WTC11 (cell line): Measurements from ENCODE around the gene TRMT10A. TPM values are rescaled to one million over a fixed set of nuclear protein-coding genes. Genes with fewer than 3 reads are reported as not detected.

Source experiments
- ATAC-seq: fragments of 200-7000 bp; cut with Tn5 transposase; 2 replicates; pipeline ENCODE4 v1.10.0; 2021; ENCODE audit warnings: mild to moderate bottlenecking, moderate library complexity
- CTCF ChIA-PET: fragments of 300-600 bp; sonication (Branson Sonifier 250); formaldehyde crosslinking; loops from one replicate; lab custom pipeline; 2021; ENCODE audit warnings: antibody characterized with exemption; lab: Charles Lee
- POLR2A ChIA-PET: fragments of 350-600 bp; sonication (Branson Sonifier 250); formaldehyde crosslinking; loops from one replicate; lab custom pipeline; 2021; ENCODE audit warnings: antibody characterized with exemption; lab: Charles Lee
- DNase-seq: peaks from one replicate; pipeline ENCODE4 v3.0.0; 2021; ENCODE audit warnings: low spot score
- H3K27ac Mint-ChIP-seq: 2 replicates; pipeline ENCODE4 v1.8.0; 2021; ENCODE audit warnings: mixed read lengths
- H3K27me3 Mint-ChIP-seq: 2 replicates; pipeline ENCODE4 v1.8.0; 2021; ENCODE audit warnings: low read depth, mild to moderate bottlenecking, moderate library complexity, mixed read lengths
- H3K36me3 Mint-ChIP-seq: 2 replicates; pipeline ENCODE4 v1.8.0; 2021; ENCODE audit warnings: mixed read lengths
- H3K4me1 Mint-ChIP-seq: 2 replicates; pipeline ENCODE4 v1.8.0; 2022; ENCODE audit warnings: mixed read lengths
- H3K4me3 Mint-ChIP-seq: 2 replicates; pipeline ENCODE4 v1.8.0; 2021; ENCODE audit warnings: mild to moderate bottlenecking, moderate library complexity, mixed read lengths
- H3K9me3 Mint-ChIP-seq: 2 replicates; pipeline ENCODE4 v1.8.0; 2021; ENCODE audit warnings: mixed read lengths
- ETV6 ChIP-seq: sonication (generic); formaldehyde crosslinking; IDR thresholded peaks from 2 replicates; pipeline ENCODE4 v1.8.1; 2022; ENCODE audit warnings: mild to moderate bottlenecking, missing genetic modification reagents
- NFYB ChIP-seq: sonication (generic); formaldehyde crosslinking; conservative IDR thresholded peaks from 2 replicates; pipeline ENCODE4 v1.8.0; 2022; ENCODE audit warnings: low read depth, missing genetic modification reagents
- RELA ChIP-seq: sonication (generic); formaldehyde crosslinking; IDR thresholded peaks from 2 replicates; pipeline ENCODE4 v1.8.1; 2022; ENCODE audit warnings: missing genetic modification reagents, mild to moderate bottlenecking, borderline replicate concordance
- SP1 ChIP-seq: sonication (generic); formaldehyde crosslinking; conservative IDR thresholded peaks from 2 replicates; pipeline ENCODE4 v1.8.1; 2022; ENCODE audit warnings: missing genetic modification reagents
- ZNF671 ChIP-seq: fragments of 250-450 bp; sonication (Bioruptor Pico); IDR thresholded peaks from 2 replicates; pipeline ENCODE4 v1.8.0; 2021; ENCODE audit warnings: mild to moderate bottlenecking
- total RNA-seq: library from RNA; stranded (reverse); gene quantifications from 3 replicates; pipeline ENCODE4 v1.2.3, GENCODE V29; 2021
- TF ChIP-seq, protein P1 (sequence below): fragments of 200-600 bp; IDR thresholded peaks from 2 replicates; pipeline ENCODE4 v1.8.0; 2022; ENCODE audit warnings: antibody characterized with exemption
- TF ChIP-seq, protein P2 (sequence below): sonication (generic); formaldehyde crosslinking; IDR thresholded peaks from 2 replicates; pipeline ENCODE4 v1.8.1; 2022; ENCODE audit warnings: missing genetic modification reagents, borderline replicate concordance
- TF ChIP-seq, protein P3 (sequence below): fragments of 250-450 bp; sonication (Bioruptor Pico); IDR thresholded peaks from 2 replicates; pipeline ENCODE4 v1.9.0; 2021; ENCODE audit warnings: mild to moderate bottlenecking
- TF ChIP-seq, protein P4 (sequence below): sonication (generic); formaldehyde crosslinking; IDR thresholded peaks from 2 replicates; pipeline ENCODE4 v1.8.1; 2023; ENCODE audit warnings: mild to moderate bottlenecking, moderate library complexity, missing genetic modification reagents
- TF ChIP-seq, protein P5 (sequence below): fragments of 250-450 bp; sonication (Bioruptor Pico); IDR thresholded peaks from 2 replicates; pipeline ENCODE4 v1.9.0; 2021; ENCODE audit warnings: mild to moderate bottlenecking
- TF ChIP-seq, protein P6 (sequence below): sonication (generic); formaldehyde crosslinking; IDR thresholded peaks from 2 replicates; pipeline ENCODE4 v1.8.0; 2023; ENCODE audit warnings: missing genetic modification reagents, mild to moderate bottlenecking, borderline replicate concordance

Gene TRMT10A
- total RNA-seq, 1 experiment from 2014 or later, result 3.7 TPM

DNA sequence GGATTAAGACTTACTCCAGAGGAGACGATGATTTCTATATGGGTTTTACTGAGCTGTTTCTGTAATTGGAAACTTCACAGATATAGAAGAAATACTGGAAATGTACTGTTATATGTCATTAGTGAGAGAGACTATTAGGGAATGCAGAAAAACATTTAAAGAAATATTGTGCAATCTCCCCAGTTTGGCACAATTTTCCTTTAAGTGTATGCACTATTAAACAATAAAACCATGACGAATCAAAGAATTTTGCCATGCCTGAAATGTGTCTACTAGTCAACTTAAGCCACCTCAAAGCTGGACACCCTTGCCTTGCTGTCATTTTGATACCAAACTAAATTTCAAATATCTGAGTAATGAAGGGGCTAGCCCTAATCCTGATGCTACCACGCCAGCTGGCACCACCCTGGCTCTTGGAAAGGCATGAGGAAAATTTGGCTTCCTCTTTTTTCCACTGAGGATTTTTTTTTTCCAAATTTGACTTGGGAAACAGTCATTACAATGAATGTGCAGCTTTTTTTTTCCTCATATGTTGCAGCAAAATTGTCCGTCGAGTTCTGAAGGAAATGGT, 46.9 kb upstream of the TRMT10A start:
- Mint-ChIP-seq H3K4me1 (peaks cover 2% of the 10 kb centered on the region; the same call in 1 of the 2 replicates), H3K27ac (no peak overlapping the region), H3K9me3 (0 out of 2 replicates have a peak, but pooled peaks cover 5% of the 10 kb centered on the region), H3K27me3 (no peaks in the 10 kb centered on the region), H3K4me3 (no peak overlapping the region), H3K36me3 (no peaks in the 10 kb centered on the region)
- ATAC-seq, result no peak
- no peak for DNase-seq
- ChIA-PET CTCF (no interaction called here), POLR2A (interaction anchor here (0.5 kb wide), 1 partner anchor 12 kb away, joined by 3 read pairs; no protein-coding TSS in a partner anchor)
- TF ChIP-seq SP1 (CRISPR knock-in tag), result no peak
- no peak for TF ChIP-seq RELA (CRISPR knock-in tag)
- TF ChIP-seq, protein P1, sequence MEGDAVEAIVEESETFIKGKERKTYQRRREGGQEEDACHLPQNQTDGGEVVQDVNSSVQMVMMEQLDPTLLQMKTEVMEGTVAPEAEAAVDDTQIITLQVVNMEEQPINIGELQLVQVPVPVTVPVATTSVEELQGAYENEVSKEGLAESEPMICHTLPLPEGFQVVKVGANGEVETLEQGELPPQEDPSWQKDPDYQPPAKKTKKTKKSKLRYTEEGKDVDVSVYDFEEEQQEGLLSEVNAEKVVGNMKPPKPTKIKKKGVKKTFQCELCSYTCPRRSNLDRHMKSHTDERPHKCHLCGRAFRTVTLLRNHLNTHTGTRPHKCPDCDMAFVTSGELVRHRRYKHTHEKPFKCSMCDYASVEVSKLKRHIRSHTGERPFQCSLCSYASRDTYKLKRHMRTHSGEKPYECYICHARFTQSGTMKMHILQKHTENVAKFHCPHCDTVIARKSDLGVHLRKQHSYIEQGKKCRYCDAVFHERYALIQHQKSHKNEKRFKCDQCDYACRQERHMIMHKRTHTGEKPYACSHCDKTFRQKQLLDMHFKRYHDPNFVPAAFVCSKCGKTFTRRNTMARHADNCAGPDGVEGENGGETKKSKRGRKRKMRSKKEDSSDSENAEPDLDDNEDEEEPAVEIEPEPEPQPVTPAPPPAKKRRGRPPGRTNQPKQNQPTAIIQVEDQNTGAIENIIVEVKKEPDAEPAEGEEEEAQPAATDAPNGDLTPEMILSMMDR, result no peak
- TF ChIP-seq ZNF671 (CRISPR knock-in tag), result no peak
- TF ChIP-seq, protein P2, sequence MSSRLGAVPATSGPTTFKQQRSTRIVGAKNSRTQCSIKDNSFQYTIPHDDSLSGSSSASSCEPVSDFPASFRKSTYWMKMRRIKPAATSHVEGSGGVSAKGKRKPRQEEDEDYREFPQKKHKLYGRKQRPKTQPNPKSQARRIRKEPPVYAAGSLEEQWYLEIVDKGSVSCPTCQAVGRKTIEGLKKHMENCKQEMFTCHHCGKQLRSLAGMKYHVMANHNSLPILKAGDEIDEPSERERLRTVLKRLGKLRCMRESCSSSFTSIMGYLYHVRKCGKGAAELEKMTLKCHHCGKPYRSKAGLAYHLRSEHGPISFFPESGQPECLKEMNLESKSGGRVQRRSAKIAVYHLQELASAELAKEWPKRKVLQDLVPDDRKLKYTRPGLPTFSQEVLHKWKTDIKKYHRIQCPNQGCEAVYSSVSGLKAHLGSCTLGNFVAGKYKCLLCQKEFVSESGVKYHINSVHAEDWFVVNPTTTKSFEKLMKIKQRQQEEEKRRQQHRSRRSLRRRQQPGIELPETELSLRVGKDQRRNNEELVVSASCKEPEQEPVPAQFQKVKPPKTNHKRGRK (CRISPR knock-in tag), result no peak
- TF ChIP-seq NFYB (CRISPR knock-in tag), result no peak
- TF ChIP-seq, protein P3, sequence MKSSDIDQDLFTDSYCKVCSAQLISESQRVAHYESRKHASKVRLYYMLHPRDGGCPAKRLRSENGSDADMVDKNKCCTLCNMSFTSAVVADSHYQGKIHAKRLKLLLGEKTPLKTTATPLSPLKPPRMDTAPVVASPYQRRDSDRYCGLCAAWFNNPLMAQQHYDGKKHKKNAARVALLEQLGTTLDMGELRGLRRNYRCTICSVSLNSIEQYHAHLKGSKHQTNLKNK (CRISPR knock-in tag), result no peak
- TF ChIP-seq, protein P4, sequence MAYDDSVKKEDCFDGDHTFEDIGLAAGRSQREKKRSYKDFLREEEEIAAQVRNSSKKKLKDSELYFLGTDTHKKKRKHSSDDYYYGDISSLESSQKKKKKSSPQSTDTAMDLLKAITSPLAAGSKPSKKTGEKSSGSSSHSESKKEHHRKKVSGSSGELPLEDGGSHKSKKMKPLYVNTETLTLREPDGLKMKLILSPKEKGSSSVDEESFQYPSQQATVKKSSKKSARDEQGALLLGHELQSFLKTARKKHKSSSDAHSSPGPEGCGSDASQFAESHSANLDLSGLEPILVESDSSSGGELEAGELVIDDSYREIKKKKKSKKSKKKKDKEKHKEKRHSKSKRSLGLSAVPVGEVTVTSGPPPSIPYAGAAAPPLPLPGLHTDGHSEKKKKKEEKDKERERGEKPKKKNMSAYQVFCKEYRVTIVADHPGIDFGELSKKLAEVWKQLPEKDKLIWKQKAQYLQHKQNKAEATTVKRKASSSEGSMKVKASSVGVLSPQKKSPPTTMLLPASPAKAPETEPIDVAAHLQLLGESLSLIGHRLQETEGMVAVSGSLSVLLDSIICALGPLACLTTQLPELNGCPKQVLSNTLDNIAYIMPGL (CRISPR knock-in tag), result no peak
- TF ChIP-seq, protein P5, sequence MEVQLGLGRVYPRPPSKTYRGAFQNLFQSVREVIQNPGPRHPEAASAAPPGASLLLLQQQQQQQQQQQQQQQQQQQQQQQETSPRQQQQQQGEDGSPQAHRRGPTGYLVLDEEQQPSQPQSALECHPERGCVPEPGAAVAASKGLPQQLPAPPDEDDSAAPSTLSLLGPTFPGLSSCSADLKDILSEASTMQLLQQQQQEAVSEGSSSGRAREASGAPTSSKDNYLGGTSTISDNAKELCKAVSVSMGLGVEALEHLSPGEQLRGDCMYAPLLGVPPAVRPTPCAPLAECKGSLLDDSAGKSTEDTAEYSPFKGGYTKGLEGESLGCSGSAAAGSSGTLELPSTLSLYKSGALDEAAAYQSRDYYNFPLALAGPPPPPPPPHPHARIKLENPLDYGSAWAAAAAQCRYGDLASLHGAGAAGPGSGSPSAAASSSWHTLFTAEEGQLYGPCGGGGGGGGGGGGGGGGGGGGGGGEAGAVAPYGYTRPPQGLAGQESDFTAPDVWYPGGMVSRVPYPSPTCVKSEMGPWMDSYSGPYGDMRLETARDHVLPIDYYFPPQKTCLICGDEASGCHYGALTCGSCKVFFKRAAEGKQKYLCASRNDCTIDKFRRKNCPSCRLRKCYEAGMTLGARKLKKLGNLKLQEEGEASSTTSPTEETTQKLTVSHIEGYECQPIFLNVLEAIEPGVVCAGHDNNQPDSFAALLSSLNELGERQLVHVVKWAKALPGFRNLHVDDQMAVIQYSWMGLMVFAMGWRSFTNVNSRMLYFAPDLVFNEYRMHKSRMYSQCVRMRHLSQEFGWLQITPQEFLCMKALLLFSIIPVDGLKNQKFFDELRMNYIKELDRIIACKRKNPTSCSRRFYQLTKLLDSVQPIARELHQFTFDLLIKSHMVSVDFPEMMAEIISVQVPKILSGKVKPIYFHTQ (CRISPR knock-in tag), result no peak
- no peak for TF ChIP-seq ETV6 (CRISPR knock-in tag)
- TF ChIP-seq, protein P6, sequence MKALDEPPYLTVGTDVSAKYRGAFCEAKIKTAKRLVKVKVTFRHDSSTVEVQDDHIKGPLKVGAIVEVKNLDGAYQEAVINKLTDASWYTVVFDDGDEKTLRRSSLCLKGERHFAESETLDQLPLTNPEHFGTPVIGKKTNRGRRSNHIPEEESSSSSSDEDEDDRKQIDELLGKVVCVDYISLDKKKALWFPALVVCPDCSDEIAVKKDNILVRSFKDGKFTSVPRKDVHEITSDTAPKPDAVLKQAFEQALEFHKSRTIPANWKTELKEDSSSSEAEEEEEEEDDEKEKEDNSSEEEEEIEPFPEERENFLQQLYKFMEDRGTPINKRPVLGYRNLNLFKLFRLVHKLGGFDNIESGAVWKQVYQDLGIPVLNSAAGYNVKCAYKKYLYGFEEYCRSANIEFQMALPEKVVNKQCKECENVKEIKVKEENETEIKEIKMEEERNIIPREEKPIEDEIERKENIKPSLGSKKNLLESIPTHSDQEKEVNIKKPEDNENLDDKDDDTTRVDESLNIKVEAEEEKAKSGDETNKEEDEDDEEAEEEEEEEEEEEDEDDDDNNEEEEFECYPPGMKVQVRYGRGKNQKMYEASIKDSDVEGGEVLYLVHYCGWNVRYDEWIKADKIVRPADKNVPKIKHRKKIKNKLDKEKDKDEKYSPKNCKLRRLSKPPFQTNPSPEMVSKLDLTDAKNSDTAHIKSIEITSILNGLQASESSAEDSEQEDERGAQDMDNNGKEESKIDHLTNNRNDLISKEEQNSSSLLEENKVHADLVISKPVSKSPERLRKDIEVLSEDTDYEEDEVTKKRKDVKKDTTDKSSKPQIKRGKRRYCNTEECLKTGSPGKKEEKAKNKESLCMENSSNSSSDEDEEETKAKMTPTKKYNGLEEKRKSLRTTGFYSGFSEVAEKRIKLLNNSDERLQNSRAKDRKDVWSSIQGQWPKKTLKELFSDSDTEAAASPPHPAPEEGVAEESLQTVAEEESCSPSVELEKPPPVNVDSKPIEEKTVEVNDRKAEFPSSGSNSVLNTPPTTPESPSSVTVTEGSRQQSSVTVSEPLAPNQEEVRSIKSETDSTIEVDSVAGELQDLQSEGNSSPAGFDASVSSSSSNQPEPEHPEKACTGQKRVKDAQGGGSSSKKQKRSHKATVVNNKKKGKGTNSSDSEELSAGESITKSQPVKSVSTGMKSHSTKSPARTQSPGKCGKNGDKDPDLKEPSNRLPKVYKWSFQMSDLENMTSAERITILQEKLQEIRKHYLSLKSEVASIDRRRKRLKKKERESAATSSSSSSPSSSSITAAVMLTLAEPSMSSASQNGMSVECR (CRISPR knock-in tag), result no peak
